Measurements from ENCODE around the gene KITLG.

KITLG gene

DNA sequence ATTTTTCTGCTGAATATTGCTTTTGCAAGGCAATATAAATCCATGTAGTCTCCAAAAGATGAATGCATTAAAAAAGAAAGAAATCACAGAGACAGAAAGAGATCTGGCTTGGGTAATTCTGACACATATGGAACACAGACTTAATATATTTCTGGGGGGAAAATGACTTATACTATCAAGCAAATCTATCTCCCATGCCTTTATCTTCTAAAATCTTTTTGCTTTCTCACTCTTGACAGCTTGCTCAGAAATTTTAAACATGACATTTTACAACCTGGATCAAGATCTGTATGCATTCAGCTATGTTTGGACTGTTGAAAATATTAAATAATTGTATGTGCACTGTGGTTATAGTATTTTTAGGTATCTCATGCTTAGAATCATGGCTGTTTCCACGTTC lies 73.0 kb downstream of the KITLG start:
- TF ChIP-seq, protein P1, sequence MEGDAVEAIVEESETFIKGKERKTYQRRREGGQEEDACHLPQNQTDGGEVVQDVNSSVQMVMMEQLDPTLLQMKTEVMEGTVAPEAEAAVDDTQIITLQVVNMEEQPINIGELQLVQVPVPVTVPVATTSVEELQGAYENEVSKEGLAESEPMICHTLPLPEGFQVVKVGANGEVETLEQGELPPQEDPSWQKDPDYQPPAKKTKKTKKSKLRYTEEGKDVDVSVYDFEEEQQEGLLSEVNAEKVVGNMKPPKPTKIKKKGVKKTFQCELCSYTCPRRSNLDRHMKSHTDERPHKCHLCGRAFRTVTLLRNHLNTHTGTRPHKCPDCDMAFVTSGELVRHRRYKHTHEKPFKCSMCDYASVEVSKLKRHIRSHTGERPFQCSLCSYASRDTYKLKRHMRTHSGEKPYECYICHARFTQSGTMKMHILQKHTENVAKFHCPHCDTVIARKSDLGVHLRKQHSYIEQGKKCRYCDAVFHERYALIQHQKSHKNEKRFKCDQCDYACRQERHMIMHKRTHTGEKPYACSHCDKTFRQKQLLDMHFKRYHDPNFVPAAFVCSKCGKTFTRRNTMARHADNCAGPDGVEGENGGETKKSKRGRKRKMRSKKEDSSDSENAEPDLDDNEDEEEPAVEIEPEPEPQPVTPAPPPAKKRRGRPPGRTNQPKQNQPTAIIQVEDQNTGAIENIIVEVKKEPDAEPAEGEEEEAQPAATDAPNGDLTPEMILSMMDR (IDR thresholded peaks at IDR 0.05; ENCODE audit: borderline replicate concordance, insufficient read depth, low read depth, low read length) = no peak

DNA sequence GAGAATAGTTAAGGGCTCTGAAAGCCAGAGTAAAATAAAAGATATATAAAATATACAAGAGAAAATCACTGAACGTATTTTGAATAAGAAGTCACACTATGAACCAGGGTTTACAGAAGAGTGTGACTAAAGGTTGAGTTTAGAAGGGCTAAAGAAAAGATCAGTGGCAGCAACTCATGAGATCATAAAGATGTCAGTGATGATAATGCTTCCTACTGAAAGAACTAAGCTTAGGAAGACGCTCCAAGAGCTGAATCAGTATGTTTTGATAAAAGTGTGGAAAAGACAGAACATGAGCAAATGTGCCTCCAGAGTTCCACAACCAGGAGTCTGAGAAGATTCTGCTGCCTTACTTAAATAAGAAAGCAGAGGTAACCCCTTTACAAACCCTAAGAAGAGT lies 74.6 kb downstream of the KITLG start:
- TF ChIP-seq, protein P1 (IDR thresholded peaks at IDR 0.05; ENCODE audit: borderline replicate concordance, insufficient read depth, low read depth, low read length) = no peak
- no peak overlapping the region for H3K4me3 ChIP-seq (ENCODE audit: low read depth, low read length)

More for the DNA sequence above, 73.0 kb downstream of the KITLG start:
- H3K4me3 ChIP-seq (ENCODE audit: low read depth, low read length) = no peak overlapping the region

DNA sequence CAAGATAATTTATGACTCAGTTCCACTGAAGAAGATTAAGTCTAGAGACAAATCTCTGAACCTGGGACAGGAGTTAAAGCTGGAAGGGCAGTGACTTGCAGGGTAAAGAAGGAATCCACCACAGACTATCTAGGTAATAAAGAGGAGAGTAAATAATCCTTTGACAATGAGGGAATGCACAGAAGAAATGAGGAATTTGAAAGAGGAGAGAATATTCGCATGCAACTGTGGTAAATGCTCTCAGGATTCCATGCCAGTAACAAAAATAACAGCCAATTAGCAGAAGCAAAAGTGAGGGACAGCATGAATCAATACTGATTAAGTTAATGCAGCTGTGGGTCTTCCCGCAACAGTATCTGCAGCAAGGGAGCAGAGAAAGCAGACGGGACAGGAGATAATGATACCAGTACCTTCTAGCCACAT lies 77.0 kb downstream of the KITLG start:
- TF ChIP-seq, protein P1 (IDR thresholded peaks at IDR 0.05; ENCODE audit: borderline replicate concordance, insufficient read depth, low read depth, low read length) = no peak
- no peak overlapping the region for H3K4me3 ChIP-seq (ENCODE audit: low read depth, low read length)

DNA sequence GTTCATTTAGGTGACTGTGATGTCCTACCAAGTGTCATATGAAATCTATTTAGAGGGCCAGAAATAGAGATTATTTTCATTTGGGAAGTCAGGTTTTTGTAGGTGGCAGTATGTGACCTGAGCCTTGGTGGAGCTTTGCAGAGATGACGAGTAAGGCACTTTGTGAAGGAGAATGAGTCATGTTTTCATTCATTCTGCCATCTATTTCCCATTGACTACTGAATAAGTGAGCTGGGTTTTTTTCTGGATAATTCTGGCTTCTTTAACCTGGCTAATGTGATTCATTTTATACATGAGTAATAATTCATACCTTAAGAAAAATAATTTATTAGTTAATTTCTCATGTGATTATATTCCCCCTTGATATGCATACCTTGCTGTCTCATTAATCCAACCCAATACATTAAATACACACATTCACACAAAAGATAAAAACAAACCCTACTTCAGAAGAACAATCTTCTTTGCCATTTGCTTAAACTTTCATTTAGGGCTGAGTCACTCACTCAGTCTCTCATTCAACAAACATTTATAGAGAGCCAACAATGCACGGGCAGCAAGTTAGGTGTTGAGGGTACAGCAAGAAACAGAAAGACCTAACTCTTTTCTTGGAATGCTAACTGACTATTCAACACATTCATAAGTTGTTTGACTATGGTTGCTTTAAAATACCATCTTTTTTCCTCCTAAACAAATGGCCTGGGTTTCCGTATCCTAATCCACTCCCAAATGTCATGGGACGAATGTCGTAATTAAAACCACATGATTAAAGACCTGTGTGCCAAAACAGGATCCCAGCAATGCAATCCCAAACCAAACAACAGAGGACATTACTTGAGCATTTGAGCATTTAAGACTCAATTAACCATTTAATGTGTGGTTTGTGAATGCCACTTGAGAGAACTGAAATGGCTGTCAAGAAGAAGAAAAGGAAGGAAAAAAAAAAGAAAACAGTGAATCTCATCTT lies 78.0 kb downstream of the KITLG start:
- no peak overlapping the region for H3K4me3 ChIP-seq (ENCODE audit: low read depth, low read length)
- TF ChIP-seq, protein P1 (IDR thresholded peaks at IDR 0.05; ENCODE audit: borderline replicate concordance, insufficient read depth, low read depth, low read length) = no peak

DNA sequence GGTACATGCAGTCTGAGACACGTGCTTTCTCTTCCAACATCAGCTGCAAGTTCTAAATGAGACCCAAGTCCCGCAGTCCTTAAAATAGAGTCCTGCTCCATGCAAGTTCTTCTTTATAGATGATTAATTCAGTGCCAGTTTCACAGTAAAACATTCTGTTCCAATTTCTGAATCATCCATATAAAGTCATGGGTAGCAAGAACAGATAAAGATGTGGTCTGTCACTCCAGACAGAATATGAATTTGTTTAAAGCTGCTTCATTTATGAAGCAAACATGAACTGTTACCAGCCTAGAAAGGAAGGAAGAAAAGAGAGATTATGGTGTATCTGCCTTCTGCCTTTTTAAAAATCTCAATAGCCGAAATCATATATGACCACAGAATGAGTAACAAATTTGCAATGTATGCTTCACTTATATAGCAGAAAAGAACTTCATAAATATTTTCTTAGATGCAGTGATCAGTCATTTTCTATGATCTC lies 83.3 kb downstream of the KITLG start:
- TF ChIP-seq, protein P1 (IDR thresholded peaks at IDR 0.05; ENCODE audit: borderline replicate concordance, insufficient read depth, low read depth, low read length) = no peak
- no peak overlapping the region for H3K4me3 ChIP-seq (ENCODE audit: low read depth, low read length)

DNA sequence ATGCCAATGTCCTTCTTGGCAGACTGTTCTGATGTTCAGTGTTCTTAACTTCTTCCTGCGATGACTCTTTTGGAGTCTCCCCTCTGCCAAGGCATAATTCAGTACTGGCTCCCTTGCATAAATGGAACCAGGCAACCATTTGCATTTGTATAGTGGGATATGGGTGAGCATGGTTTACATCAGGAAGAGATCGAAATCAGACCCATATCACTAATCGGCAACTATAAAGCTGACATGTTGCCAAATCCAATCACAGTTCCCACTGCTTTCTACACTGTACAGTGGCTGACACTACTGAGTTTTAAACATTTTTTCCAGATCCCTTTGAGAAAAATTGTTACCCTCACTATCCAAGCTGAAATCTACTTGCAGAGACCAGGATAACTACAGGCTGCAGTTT lies 83.8 kb downstream of the KITLG start:
- TF ChIP-seq, protein P1 (IDR thresholded peaks at IDR 0.05; ENCODE audit: borderline replicate concordance, insufficient read depth, low read depth, low read length) = no peak
- H3K4me3 ChIP-seq (ENCODE audit: low read depth, low read length) = no peak overlapping the region

DNA sequence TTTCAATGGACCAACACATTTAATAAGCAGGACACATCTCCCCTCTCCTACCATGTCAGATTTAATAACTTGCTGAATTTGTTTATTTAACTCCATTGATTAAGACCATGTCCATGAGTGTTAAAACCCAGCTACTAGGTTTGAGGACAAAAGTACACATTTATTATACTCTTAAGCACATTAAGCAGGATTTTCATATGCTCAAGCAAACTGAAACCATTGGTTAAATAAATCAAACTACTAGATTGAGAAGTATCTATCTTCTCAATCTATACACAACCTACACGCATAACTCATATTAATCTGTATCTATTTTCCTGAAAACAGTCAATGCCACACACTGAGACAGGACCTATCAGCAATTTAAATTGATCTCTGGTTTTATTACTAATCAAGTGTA lies 85.2 kb downstream of the KITLG start:
- no peak overlapping the region for H3K4me3 ChIP-seq (ENCODE audit: low read depth, low read length)
- TF ChIP-seq, protein P1 (IDR thresholded peaks at IDR 0.05; ENCODE audit: borderline replicate concordance, insufficient read depth, low read depth, low read length) = no peak
